ENCODE results near the gene CTU2. TPM values are rescaled to one million over a fixed set of nuclear protein-coding genes. Genes with fewer than 3 reads are reported as not detected.

The CTU2 gene
- total and polyA plus RNA-seq, 10 of the 15 experiments (the other 5 are each of a cell fraction or from before 2014, with no cell fraction given), result 0.32 to 44.5 (median 18.2) TPM

GRCh38 chr16:88691129-88691813 is 15.0 kb upstream of the CTU2 start:
- in situ Hi-C loops (cut with MboI), result no loop called here
- intact Hi-C loops (cut with micrococcal nuclease; ENCODE audit: unreplicated experiment), result no loop called here
- no peak for DNase-seq (ENCODE audit: low read depth, low spot score)
- no peaks in the 10 kb centered on the region for H3K36me3 ChIP-seq (ENCODE audit: control insufficient read depth in 2 of 2, insufficient read depth in 2 of 2, low read length in 1 of 2)
- H4K20me1 ChIP-seq (ENCODE audit: control insufficient read depth, insufficient read depth), result no peaks in the 10 kb centered on the region
- no peaks in the 10 kb centered on the region for H3K79me2 ChIP-seq (ENCODE audit: control insufficient read depth, insufficient read depth, low read length)
- no peak overlapping the region for H3K4me3 ChIP-seq
- no peak overlapping the region for H2AFZ ChIP-seq (ENCODE audit: control insufficient read depth, low read depth, low read length)
- SMC1A ChIA-PET (ENCODE audit: uncharacterized antibody, unreplicated experiment), result no interaction called here
- ATAC-seq, result no peak
- CTCF ChIA-PET, result interaction anchor here (0.7 kb wide), 1 partner anchor 9 kb away, joined by 3 read pairs; no protein-coding TSS in a partner anchor
- POLR2A ChIA-PET, result interaction anchor here (0.6 kb wide), 1 partner anchor 30 kb away, joined by 3 read pairs; no protein-coding TSS in a partner anchor
- peaks cover 15% of the 10 kb centered on the region for H3K4me1 ChIP-seq (ENCODE audit: control insufficient read depth, insufficient read depth, low read length)
- H3K27ac ChIP-seq (ENCODE audit: control insufficient read depth, insufficient read depth), result no peak overlapping the region
- no peak for FAIRE-seq
- RAD21 ChIA-PET (ENCODE audit: unreplicated experiment), result no interaction called here
- BruUV-seq (replicated peaks), result no TSS peak
- no peak overlapping the region for H3K9ac ChIP-seq (ENCODE audit: control insufficient read depth, insufficient read depth, low read length)
- no peak overlapping the region for H3K4me2 ChIP-seq (ENCODE audit: control insufficient read depth, insufficient read depth)
- 89% methylated on average over 30 of the region's 33 CpGs for WGBS (ENCODE audit: insufficient coverage, insufficient replicate concordance, low lambda C conversion rate, missing lambda C conversion rate)
- TF ChIP-seq ZNF592 (IDR thresholded peaks at IDR 0.05) (no peak), MTA3 (IDR thresholded peaks at IDR 0.05; ENCODE audit: borderline replicate concordance, low read length) (no peak), TARDBP (IDR thresholded peaks at IDR 0.05; ENCODE audit: borderline replicate concordance) (no peak), CBX5 (IDR thresholded peaks at IDR 0.05; ENCODE audit: low read depth) (no peak), NRF1 (conservative IDR thresholded peaks at IDR 0.05; ENCODE audit: low read depth, low read length) (no peak), ZNF384 (IDR thresholded peaks at IDR 0.05; ENCODE audit: borderline replicate concordance, low read depth, low read length) (no peak)
- no peaks in the 10 kb centered on the region for H3K9me3 ChIP-seq (replicated peaks; ENCODE audit: control insufficient read depth, insufficient read depth, low read length)
- no peaks in the 10 kb centered on the region; a peak in 1 of 4 replicates for H3K27me3 ChIP-seq (replicated peaks in 1 of 2; ENCODE audit: control insufficient read depth in 2 of 2, insufficient read depth in 2 of 2, low read length in 1 of 2)

Measured in GM12878 (cell line).